Measurements from ENCODE around the gene DDOST. TPM values are rescaled to one million over a fixed set of nuclear protein-coding genes. Genes with fewer than 3 reads are reported as not detected.

Gene DDOST
- total RNA-seq, 2 experiments from 2014 or later: 96.1 to 101 TPM

DNA sequence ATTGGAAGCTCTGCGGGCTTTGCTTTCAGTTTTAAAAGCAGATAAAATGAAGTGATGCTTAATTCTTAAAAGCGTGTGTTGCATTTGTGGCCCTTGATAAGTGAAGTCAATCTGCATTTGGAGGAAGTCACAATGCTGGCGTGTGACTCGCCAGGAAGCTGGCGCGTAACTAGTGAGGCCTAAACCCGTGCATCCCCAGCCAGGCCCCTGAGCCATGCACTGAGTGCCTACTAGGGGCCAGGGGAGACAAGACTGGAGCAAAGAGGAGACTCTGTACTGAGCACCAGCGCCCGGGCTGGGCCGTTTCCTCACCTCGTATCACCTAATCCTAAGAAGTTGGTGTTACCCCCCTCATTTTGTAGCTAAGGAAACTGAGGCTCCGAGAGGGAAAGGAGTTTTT is 4.6 kb upstream of the DDOST start:
- no peak overlapping the region for H3K27ac ChIP-seq (ENCODE audit: low read depth in 1 of 2, low read length in 2 of 2)
- intact Hi-C loops (cut with DNase I, micrococcal nuclease): no loop called here
- H3K4me3 ChIP-seq (ENCODE audit: low read length): no peak overlapping the region
- H3K9me3 ChIP-seq (ENCODE audit: control insufficient read depth in 1 of 2, insufficient read depth in 1 of 2, low read length in 2 of 2): no peaks in the 10 kb centered on the region
- TF ChIP-seq, protein P1, sequence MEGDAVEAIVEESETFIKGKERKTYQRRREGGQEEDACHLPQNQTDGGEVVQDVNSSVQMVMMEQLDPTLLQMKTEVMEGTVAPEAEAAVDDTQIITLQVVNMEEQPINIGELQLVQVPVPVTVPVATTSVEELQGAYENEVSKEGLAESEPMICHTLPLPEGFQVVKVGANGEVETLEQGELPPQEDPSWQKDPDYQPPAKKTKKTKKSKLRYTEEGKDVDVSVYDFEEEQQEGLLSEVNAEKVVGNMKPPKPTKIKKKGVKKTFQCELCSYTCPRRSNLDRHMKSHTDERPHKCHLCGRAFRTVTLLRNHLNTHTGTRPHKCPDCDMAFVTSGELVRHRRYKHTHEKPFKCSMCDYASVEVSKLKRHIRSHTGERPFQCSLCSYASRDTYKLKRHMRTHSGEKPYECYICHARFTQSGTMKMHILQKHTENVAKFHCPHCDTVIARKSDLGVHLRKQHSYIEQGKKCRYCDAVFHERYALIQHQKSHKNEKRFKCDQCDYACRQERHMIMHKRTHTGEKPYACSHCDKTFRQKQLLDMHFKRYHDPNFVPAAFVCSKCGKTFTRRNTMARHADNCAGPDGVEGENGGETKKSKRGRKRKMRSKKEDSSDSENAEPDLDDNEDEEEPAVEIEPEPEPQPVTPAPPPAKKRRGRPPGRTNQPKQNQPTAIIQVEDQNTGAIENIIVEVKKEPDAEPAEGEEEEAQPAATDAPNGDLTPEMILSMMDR (IDR thresholded peaks at IDR 0.05): no peak
- no peaks in the 10 kb centered on the region for H3K36me3 ChIP-seq (ENCODE audit: insufficient read depth, low read length)
- no peaks in the 10 kb centered on the region for H3K27me3 ChIP-seq (ENCODE audit: control insufficient read depth in 1 of 2, insufficient read depth in 2 of 2, low read length in 2 of 2)
- ChIA-PET POLR2A (no interaction called here), CTCF (interaction anchor here (1.9 kb wide), 1 partner anchor 31 kb away, joined by 5 read pairs; no protein-coding TSS in a partner anchor)
- H3K27me3 Mint-ChIP-seq: no peaks in the 10 kb centered on the region
- H3K27ac Mint-ChIP-seq: no peak overlapping the region
- peaks cover 21% of the 10 kb centered on the region for H3K4me1 Mint-ChIP-seq (ENCODE audit: low read depth)
- DNase-seq (no peak), ATAC-seq (ENCODE audit: poor library complexity) (no peak)
- H3K4me1 ChIP-seq (ENCODE audit: insufficient read depth, low read length): peaks cover 15% of the 10 kb centered on the region
- no peaks in the 10 kb centered on the region for H3K9me3 Mint-ChIP-seq
- H3K4me3 Mint-ChIP-seq: no peak overlapping the region
- H3K36me3 Mint-ChIP-seq (ENCODE audit: low read depth): peaks cover 7% of the 10 kb centered on the region

DNA sequence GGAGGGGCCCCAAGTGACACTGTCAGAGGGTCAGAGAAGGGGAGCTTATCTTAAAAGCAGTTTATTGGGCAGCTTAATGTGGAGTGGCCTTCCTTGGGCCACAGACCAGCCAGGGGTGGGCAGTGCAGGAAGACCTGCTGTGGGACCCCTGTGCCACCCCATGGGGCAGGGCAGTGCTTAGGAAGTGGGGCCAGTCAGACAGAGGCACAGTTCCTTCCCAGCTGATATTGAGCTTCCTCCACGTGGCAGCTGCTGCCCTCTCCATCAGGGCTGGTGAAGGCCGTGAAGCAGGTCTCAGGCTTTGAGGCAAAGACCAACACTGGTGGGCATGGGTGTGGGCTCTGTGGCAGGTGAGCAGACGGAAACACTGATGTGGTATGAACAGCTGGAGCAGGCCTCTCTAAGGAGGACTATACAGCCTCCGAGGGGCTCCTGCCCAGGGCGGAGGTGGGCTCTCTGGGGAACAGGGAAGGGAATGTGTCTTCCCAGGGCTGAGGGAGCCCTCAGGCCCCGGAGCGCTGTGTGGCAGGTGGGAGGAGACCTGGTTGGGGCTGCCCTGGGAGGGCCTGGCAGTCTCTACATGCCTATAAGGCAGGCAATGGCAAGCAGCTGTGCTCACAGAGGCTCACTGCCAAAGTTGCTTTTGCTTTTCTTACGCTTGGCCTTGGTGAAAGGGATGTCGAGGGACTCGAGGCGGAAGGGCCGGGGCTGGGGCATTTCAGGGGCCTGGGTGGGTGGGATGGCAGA is 3.0 kb upstream of the DDOST start:
- no peak overlapping the region for H3K4me3 Mint-ChIP-seq
- no peak for ATAC-seq (ENCODE audit: poor library complexity)
- no peaks in the 10 kb centered on the region for H3K27me3 ChIP-seq (ENCODE audit: control insufficient read depth in 1 of 2, insufficient read depth in 2 of 2, low read length in 2 of 2)
- ChIA-PET CTCF (interaction anchor here (0.7 kb wide), 1 partner anchor 33 kb away, joined by 3 read pairs; no protein-coding TSS in a partner anchor), POLR2A (no interaction called here)
- no peak for DNase-seq
- no peak overlapping the region for H3K27ac Mint-ChIP-seq
- intact Hi-C loops (cut with DNase I, micrococcal nuclease): no loop called here
- TF ChIP-seq, protein P1 (IDR thresholded peaks at IDR 0.05): no peak
- H3K4me3 ChIP-seq (ENCODE audit: low read length): no peak overlapping the region
- H3K36me3 Mint-ChIP-seq (ENCODE audit: low read depth): peaks cover 23% of the 10 kb centered on the region
- H3K9me3 Mint-ChIP-seq: no peaks in the 10 kb centered on the region
- H3K27me3 Mint-ChIP-seq: no peaks in the 10 kb centered on the region
- peaks cover 5% of the 10 kb centered on the region for H3K36me3 ChIP-seq (ENCODE audit: insufficient read depth, low read length)
- no peaks in the 10 kb centered on the region for H3K9me3 ChIP-seq (ENCODE audit: control insufficient read depth in 1 of 2, insufficient read depth in 1 of 2, low read length in 2 of 2)
- H3K4me1 ChIP-seq (ENCODE audit: insufficient read depth, low read length): peaks cover 29% of the 10 kb centered on the region
- H3K4me1 Mint-ChIP-seq (ENCODE audit: low read depth): peaks cover 36% of the 10 kb centered on the region
- no peak overlapping the region for H3K27ac ChIP-seq (ENCODE audit: low read depth in 1 of 2, low read length in 2 of 2)

DNA sequence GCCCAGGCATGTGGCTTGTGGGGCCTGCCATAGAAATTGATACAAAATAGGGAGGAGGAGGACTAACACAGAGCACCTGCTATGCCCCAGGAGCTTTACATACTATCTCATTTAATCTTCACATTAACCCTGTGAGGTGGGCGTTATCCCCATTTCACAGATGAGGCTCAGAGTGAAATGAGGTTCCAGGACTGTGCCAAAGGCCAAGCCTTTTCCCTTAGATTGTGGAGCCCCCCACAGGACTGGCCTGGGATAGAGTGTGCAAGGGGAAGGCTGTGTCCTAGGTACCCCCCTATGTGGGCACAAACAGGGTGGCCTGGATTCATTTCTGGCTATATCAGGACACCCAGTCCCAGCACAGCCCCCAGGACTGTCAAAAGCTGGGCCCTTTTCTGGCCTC is 2.2 kb upstream of the DDOST start:
- Mint-ChIP-seq H3K4me3 (peak overlapping the region; percentile 97), H3K27ac (no peak overlapping the region)
- H3K27me3 ChIP-seq (ENCODE audit: control insufficient read depth in 1 of 2, insufficient read depth in 2 of 2, low read length in 2 of 2): no peaks in the 10 kb centered on the region

More for the DNA sequence above, 2.2 kb upstream of the DDOST start:
- peaks cover 41% of the 10 kb centered on the region for H3K4me1 Mint-ChIP-seq (ENCODE audit: low read depth)
- peaks cover 8% of the 10 kb centered on the region for H3K36me3 ChIP-seq (ENCODE audit: insufficient read depth, low read length)
- H3K9me3 ChIP-seq (ENCODE audit: control insufficient read depth in 1 of 2, insufficient read depth in 1 of 2, low read length in 2 of 2): no peaks in the 10 kb centered on the region
- H3K27ac ChIP-seq (ENCODE audit: low read depth in 1 of 2, low read length in 2 of 2): no peak overlapping the region
- POLR2A ChIA-PET: no interaction called here
- H3K27me3 Mint-ChIP-seq: no peaks in the 10 kb centered on the region
- H3K36me3 Mint-ChIP-seq (ENCODE audit: low read depth): peaks cover 28% of the 10 kb centered on the region
- TF ChIP-seq, protein P1 (IDR thresholded peaks at IDR 0.05): no peak
- H3K9me3 Mint-ChIP-seq: no peaks in the 10 kb centered on the region
- H3K4me1 ChIP-seq (ENCODE audit: insufficient read depth, low read length): peaks cover 37% of the 10 kb centered on the region
- CTCF ChIA-PET: interaction anchor here (0.7 kb wide), 1 partner anchor 34 kb away, joined by 3 read pairs; no protein-coding TSS in a partner anchor
- H3K4me3 ChIP-seq (ENCODE audit: low read length): no peak overlapping the region
- no peak for DNase-seq
- no peak for ATAC-seq (ENCODE audit: poor library complexity)
- intact Hi-C loops (cut with DNase I, micrococcal nuclease): no loop called here

Measured in CD4-positive, alpha-beta T cell (primary cell).